Ectodermal cell (in vitro differentiated cells): Measurements from ENCODE around the gene USP17L18.
"Not testable (repeated sequence)": the region's sequence is repeated elsewhere in the genome, so short reads cannot be mapped to it uniquely, and the experiment has no call there.

Experiments used
- H3K27ac ChIP-seq: 2 replicates; pipeline ENCODE4 v1.7.0; 2013; ENCODE audit warnings: mild to moderate bottlenecking, low read depth, low read length; ENCODE audit not compliant: insufficient read depth, poor library complexity, severe bottlenecking
- H3K27me3 ChIP-seq: 2 replicates; pipeline ENCODE4 v1.7.0; 2013; ENCODE audit warnings: mild to moderate bottlenecking, low read length; ENCODE audit not compliant: insufficient read depth, control insufficient read depth, poor library complexity, severe bottlenecking
- H3K36me3 ChIP-seq: one replicate; pipeline ENCODE4 v1.7.0; 2013; ENCODE audit warnings: low read length; ENCODE audit not compliant: control insufficient read depth, insufficient read depth
- H3K4me1 ChIP-seq: one replicate; pipeline ENCODE4 v1.7.0; 2013; ENCODE audit warnings: low read length; ENCODE audit not compliant: control insufficient read depth, insufficient read depth
- H3K4me3 ChIP-seq: 2 replicates; pipeline ENCODE4 v1.7.0; 2013; ENCODE audit warnings: low read depth, low read length, control low read depth; ENCODE audit not compliant: insufficient read depth
- H3K9me3 ChIP-seq: 2 replicates; pipeline ENCODE4 v1.7.0; 2013; ENCODE audit warnings: mild to moderate bottlenecking, low read length, moderate library complexity; ENCODE audit not compliant: control insufficient read depth
- WGBS, 2 experiments: methylation state at CpG; one replicate each; pipeline ENCODE4 v1.1.7; 2013; ENCODE audit warnings: missing lambda C conversion rate in 2 of 2; 5-methylcytosine and 5-hydroxymethylcytosine counted together

Gene USP17L18

DNA sequence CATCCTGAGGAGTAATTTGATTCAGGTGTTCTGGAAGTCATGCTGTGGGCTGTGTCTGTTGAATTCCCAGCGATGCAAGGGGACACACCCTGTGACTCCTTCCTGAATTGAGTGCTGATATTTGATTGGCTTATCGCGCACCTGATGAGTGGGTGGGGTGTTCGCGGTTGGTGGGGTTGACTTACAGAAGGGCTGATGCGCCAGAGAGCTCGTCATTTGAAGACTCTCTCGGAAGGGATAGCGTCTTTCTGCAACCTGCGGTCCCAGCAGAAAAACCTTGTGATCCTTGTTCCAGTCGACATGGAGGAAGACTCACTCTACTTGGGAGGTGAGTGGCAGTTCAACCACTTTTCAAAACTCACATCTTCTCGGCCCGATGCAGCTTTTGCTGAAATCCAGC lies 4.6 kb downstream of the USP17L18 start, which contains the start of gene USP17L19:
TSS of gene USP17L19 (plus strand) at position 301 of the 400 bp plus-strand sequence. CDS start at position 301, 0 bp downstream.
- not testable (repeated sequence) for H3K4me3 ChIP-seq, H3K27ac ChIP-seq, H3K9me3 ChIP-seq, H3K36me3 ChIP-seq, H3K27me3 ChIP-seq, H3K4me1 ChIP-seq
- WGBS, 2 experiments = no CpG with 5 or more reads among the region's 13 CpGs

DNA sequence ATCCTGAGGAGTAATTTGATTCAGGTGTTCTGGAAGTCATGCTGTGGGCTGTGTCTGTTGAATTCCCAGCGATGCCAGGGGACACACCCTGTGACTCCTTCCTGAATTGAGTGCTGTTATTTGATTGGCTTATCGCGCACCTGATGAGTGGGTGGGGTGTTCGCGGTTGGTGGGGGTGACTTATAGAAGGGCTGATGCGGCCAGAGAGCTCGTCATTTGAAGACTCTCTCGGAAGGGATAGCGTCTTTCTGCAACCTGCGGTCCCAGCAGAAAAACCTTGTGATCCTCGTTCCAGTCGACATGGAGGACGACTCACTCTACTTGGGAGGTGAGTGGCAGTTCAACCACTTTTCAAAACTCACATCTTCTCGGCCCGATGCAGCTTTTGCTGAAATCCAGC lies 9.4 kb downstream of the USP17L18 start, which contains the start of gene USP17L20:
TSS of gene USP17L20 (plus strand) at position 301 of the 400 bp plus-strand sequence. CDS start at position 301, 0 bp downstream.
- H3K36me3 ChIP-seq, H3K27me3 ChIP-seq, H3K27ac ChIP-seq, H3K4me3 ChIP-seq, H3K9me3 ChIP-seq, H3K4me1 ChIP-seq: not testable (repeated sequence)
- WGBS, 2 experiments = no CpG with 5 or more reads among the region's 15 CpGs

DNA sequence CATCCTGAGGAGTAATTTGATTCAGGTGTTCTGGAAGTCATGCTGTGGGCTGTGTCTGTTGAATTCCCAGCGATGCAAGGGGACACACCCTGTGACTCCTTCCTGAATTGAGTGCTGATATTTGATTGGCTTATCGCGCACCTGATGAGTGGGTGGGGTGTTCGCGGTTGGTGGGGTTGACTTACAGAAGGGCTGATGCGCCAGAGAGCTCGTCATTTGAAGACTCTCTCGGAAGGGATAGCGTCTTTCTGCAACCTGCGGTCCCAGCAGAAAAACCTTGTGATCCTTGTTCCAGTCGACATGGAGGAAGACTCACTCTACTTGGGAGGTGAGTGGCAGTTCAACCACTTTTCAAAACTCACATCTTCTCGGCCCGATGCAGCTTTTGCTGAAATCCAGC lies 14.1 kb downstream of the USP17L18 start, which contains the start of gene USP17L21:
TSS of gene USP17L21 (plus strand) at position 301 of the 400 bp plus-strand sequence. CDS start at position 301, 0 bp downstream.
- not testable (repeated sequence) for H3K27me3 ChIP-seq, H3K36me3 ChIP-seq, H3K9me3 ChIP-seq, H3K4me1 ChIP-seq, H3K4me3 ChIP-seq, H3K27ac ChIP-seq
- no CpG with 5 or more reads among the region's 13 CpGs for WGBS, 2 experiments

DNA sequence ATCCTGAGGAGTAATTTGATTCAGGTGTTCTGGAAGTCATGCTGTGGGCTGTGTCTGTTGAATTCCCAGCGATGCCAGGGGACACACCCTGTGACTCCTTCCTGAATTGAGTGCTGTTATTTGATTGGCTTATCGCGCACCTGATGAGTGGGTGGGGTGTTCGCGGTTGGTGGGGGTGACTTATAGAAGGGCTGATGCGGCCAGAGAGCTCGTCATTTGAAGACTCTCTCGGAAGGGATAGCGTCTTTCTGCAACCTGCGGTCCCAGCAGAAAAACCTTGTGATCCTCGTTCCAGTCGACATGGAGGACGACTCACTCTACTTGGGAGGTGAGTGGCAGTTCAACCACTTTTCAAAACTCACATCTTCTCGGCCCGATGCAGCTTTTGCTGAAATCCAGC lies 18.9 kb downstream of the USP17L18 start, which contains the start of gene USP17L22:
TSS of gene USP17L22 (plus strand) at position 301 of the 400 bp plus-strand sequence. CDS start at position 301, 0 bp downstream.
- not testable (repeated sequence) for H3K27ac ChIP-seq, H3K27me3 ChIP-seq, H3K36me3 ChIP-seq, H3K9me3 ChIP-seq, H3K4me1 ChIP-seq, H3K4me3 ChIP-seq
- no CpG with 5 or more reads among the region's 15 CpGs for WGBS, 2 experiments

DNA sequence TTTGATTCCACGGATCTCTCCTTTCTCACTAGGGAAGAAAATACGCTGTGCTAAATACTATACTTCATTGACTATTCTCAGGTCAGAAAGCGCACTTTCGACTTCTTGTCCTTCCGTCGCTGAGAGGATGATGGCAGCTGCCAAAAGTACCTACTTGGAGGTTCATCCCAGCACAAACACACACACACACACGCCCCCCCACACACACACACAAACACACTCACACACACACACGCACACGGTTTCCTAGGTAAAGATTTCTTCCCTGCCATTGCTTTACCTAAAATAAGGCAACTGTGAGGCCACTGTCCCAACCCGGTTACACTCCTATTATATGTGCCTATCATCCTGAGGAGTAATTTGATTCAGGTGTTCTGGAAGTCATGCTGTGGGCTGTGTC lies 23.3 kb downstream of the USP17L18 start:
- not testable (repeated sequence) for H3K36me3 ChIP-seq

More for the DNA sequence above, 23.3 kb downstream of the USP17L18 start:
- not testable (repeated sequence) for H3K4me3 ChIP-seq, H3K27ac ChIP-seq, H3K27me3 ChIP-seq, H3K9me3 ChIP-seq, H3K4me1 ChIP-seq
- WGBS, 2 experiments = 63 to 71% methylated on average over 5 of the region's 10 CpGs
